VCaP (cell line): ENCODE results near the gene SLC25A20.
A peak's percentile ranks its signal among the peaks of the same experiment; 100 is the strongest.

Experiments
- H3K27ac ChIP-seq: fragments of 450-650 bp; 2 replicates; pipeline ENCODE4 v1.5.1; 2017
- CTCF ChIP-seq: fragments of 450-650 bp; conservative IDR thresholded peaks from 2 replicates; pipeline ENCODE4 v1.5.1; 2017; ENCODE audit warnings: mild to moderate bottlenecking, moderate library complexity

SLC25A20 gene

DNA sequence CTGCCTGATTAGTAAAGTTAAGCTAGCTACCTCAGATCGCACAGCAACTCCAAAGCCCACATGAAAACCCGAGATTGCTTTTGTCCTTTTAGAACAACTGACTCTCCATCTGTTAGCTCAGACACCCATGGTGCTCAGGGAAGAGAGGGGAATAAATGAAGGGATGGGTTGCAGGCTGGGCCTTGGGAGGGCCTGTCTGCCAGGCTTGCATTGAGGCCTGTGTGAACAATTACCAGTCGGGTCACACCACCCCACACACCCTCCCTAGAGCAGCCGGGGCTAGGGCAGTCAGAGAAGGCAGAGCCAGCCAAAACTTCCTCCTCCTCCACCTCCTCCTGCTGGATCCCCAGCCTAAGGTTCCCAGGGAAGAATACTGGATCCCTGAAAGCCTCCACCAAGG lies 42.2 kb downstream of the SLC25A20 start:
- no peak overlapping the region for H3K27ac ChIP-seq
- no peak for TF ChIP-seq CTCF

- no peak overlapping the region for H3K27ac ChIP-seq
- no peak for TF ChIP-seq CTCF
Measured at GRCh38 chr3:48855681-48856447, 42.8 kb downstream of the SLC25A20 start.

DNA sequence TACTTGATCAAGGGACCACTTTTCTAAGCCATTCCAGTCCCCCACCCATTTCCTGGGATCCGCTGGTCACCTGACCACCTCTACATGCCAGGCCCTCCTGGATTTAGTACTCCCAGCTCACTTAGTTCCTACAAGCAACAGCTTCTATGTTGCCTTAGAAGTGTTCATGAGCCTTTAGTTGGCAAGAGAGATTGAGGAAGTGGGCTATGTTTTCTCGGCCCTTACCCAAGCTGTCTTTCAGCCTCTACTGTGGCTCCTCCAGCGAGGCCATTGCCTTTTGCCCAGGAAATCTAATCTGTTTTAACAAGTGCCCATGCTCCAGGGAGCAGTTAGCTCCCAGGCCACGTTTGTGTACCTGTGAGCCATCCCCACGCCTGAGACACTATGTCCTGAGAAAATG lies 46.5 kb downstream of the SLC25A20 start:
- TF ChIP-seq CTCF: no peak
- no peak overlapping the region for H3K27ac ChIP-seq

- no peak overlapping the region for H3K27ac ChIP-seq
- TF ChIP-seq CTCF: no peak
Measured at GRCh38 chr3:48851407-48851806, 47.3 kb downstream of the SLC25A20 start.

DNA sequence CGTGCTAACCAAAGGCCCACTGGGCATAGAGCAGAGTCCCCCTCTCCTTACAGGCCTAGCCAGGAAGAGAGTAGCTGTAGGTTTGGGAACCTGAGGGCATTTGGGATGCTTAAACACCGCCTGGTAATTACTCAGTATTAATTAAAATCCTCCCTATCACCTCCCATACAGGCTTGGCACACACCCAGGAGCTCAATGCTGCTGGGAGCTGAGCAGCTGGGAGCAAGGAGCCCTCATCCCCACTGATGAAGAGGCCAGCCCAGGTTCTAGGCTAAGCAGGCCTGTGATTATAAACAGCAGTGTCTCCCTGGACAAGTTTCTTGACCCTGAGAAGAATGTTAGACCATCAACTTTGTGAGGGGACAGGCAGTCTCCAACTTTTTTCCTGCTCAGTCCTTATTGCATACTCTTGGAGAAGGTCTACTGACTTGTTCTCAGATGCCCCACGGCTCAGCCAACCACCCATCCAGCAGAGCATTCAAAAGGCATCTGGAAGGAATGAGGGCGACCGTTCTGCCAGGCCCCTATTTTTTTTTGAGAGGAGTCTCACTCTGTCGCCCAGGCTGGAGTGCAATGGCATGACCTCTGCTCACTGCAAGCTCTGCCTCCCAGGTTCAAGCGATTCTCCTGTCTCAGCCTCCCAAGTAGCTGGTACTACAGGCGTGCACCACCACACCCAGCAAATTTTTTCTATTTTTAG lies 49.7 kb downstream of the SLC25A20 start:
- H3K27ac ChIP-seq: peak overlapping the region; percentile 97

DNA sequence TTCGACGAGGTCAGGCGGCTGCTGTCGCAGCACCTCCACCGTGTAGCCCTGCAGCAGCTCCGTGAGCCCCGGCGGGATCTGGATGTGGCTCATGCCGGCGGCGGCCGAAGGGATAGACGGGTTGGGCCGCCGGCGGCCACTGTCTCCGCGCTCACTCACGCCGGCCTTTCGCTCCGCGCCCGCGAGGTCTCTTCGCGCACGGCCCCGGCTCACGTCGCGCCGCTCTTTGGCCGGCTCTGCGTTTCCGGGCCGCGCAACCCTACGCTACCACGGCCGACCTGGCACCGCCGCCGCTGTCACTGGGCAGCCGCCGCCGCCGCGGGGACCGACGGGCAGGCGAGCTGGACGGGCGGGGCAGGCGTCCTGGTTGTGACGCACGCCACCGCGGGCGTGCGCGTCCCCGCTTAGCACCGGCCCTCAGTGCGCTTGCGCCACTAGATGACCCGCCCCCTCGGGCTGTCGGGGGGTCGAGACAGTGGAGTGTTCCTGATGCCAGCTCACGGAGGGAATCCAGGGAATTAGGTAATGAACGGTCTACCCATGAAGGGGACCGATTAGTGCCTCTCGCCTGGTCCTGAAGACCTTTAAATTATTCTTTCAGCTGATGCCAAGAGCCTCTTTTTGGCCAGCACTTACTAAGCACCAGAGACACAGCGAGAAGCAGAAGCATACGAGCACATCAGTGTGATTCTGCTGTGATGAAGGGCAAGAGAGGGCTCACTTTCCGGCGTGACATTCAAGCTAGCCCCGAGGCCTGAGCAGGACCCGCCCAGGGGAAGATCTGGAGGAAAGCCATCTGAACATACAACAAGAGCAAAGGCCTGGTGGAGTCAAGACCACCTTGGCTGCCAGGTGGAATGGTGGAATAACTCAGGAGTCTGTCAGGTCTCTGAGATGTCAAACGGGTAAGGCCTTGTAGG lies 50.9 kb downstream of the SLC25A20 start, which contains the start of gene PRKAR2A:
TSS of gene PRKAR2A (minus strand) at position 371 of the 920 bp plus-strand sequence. CDS start at position 93, 278 bp downstream.
- peak within 1 kb of the TSS; percentile 97 for H3K27ac ChIP-seq
- no peak for TF ChIP-seq CTCF

More for the DNA sequence above, 49.7 kb downstream of the SLC25A20 start:
- no peak for TF ChIP-seq CTCF
